HG03520 (cell line): Measurements from ENCODE around the gene ANKS1B.
"Not testable (repeated sequence)": the region's sequence is repeated elsewhere in the genome, so short reads cannot be mapped to it uniquely, and the experiment has no call there.

ENCODE experiments used
- ATAC-seq: cut with Tn5 transposase; IDR thresholded peaks from one replicate; pipeline ENCODE4 v1.9.1; 2021; ENCODE audit warnings: mild to moderate bottlenecking, moderate library complexity; ENCODE audit not compliant: unreplicated experiment

Gene ANKS1B

GRCh38 chr12:99287136-99287535, 697.6 kb downstream of the ANKS1B start:
- no peak for ATAC-seq

- ATAC-seq = no peak
These were observed 700.6 kb downstream of the ANKS1B start for GRCh38 chr12:99284161-99284560.

GRCh38 chr12:99282624-99283023, 702.1 kb downstream of the ANKS1B start:
- no peak for ATAC-seq

GRCh38 chr12:99282086-99282485, 702.6 kb downstream of the ANKS1B start:
- no peak for ATAC-seq

GRCh38 chr12:99281277-99281676, 703.5 kb downstream of the ANKS1B start:
- peak; percentile 66 for ATAC-seq

GRCh38 chr12:99278899-99279298, 705.8 kb downstream of the ANKS1B start:
- ATAC-seq = no peak

- no peak for ATAC-seq
These were observed 707.0 kb downstream of the ANKS1B start for GRCh38 chr12:99277591-99278379.

- no peak for ATAC-seq
These were observed 713.7 kb downstream of the ANKS1B start for GRCh38 chr12:99271071-99271470.

- no peak for ATAC-seq
These were observed 717.7 kb downstream of the ANKS1B start for GRCh38 chr12:99267038-99267437.

- no peak for ATAC-seq
These were observed 719.1 kb downstream of the ANKS1B start for GRCh38 chr12:99265648-99266047.

GRCh38 chr12:99261256-99261655, 723.5 kb downstream of the ANKS1B start:
- ATAC-seq = no peak

- ATAC-seq = no peak
These were observed 724.2 kb downstream of the ANKS1B start for GRCh38 chr12:99260456-99260996.

- ATAC-seq = no peak
These were observed 725.4 kb downstream of the ANKS1B start for GRCh38 chr12:99259040-99259934.

GRCh38 chr12:99257672-99258071, 727.1 kb downstream of the ANKS1B start:
- ATAC-seq = no peak

- peak; percentile 53 for ATAC-seq
These were observed 731.7 kb downstream of the ANKS1B start for GRCh38 chr12:99253068-99253467.

- ATAC-seq = no peak
These were observed 734.6 kb downstream of the ANKS1B start for GRCh38 chr12:99250091-99250490.

- ATAC-seq = no peak
These were observed 735.2 kb downstream of the ANKS1B start for GRCh38 chr12:99249543-99249942.

- not testable (repeated sequence) for ATAC-seq
These were observed 746.7 kb downstream of the ANKS1B start for GRCh38 chr12:99237907-99238538.

- no peak for ATAC-seq
These were observed 749.4 kb downstream of the ANKS1B start for GRCh38 chr12:99235381-99235780.

GRCh38 chr12:99234702-99235101, 750.0 kb downstream of the ANKS1B start:
- ATAC-seq = no peak

GRCh38 chr12:99232324-99232723, 752.4 kb downstream of the ANKS1B start:
- ATAC-seq = no peak
